ENCODE measurements around the gene CFAP46. TPM values are rescaled to one million over a fixed set of nuclear protein-coding genes. Genes with fewer than 3 reads are reported as not detected.

CFAP46 gene
- total and polyA plus RNA-seq, 10 donors, result 0.03 to 1.1 (median 0.12) TPM; not detected in 2

DNA sequence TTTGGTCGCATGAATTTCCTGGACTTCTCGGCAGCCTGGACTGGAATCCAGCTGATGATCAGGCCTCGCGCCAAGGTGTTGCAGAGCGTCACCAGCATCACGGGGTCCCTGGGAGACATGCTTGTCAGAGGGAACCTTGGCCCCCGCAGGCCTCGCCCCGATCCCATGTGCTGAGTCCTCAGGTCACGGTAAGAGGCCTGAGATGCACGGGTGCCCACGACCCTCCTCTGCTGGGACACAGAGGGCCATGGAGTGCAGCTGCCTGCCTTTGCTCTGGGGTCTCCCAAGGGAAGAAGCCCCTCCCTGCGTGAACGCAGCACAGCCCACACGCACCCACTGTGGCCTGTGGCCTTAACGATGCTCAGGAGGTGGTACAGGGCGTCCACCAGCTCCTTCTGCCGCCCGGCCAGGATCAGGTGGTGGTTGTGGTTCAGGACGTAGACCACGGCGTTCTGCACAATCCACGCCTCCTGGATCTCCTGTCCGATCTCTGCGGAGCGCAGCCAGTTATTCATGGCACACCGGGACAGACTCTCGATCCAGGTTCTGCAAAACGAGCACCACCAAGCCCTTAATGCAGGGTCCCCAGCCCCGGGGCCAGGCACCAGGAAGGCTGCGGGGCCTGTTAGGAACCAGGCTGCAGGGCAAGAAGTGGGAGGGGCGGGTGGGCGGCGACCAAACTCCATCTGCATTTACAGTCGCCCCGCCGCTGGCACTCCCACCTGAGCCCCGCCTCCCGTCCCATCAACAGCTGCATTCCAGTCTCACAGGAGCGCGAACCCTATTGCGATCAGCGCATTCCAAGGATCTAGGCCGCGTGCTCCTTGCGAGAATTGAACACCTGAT, 29.4 kb downstream of the CFAP46 start:
- H3K36me3 ChIP-seq, result no peaks in the 10 kb centered on the region
- TF ChIP-seq POLR2A (IDR thresholded peaks at IDR 0.05), result no peak
- 81 to 88% (median 84%) methylated on average over 33 to 46 of the region's 46 CpGs for WGBS, 5 donors
- H3K27ac ChIP-seq, result no peak overlapping the region
- H3K4me3 ChIP-seq, result no peak overlapping the region
- peak; percentile 63 for DNase-seq
- H3K9me3 ChIP-seq, result no peaks in the 10 kb centered on the region
- H3K4me1 ChIP-seq, result peaks cover 0 to 24% (median 8%) of the 10 kb centered on the region in 6 donors
- H3K27me3 ChIP-seq (replicated peaks in 1 of 7), result peaks cover 0 to 72% (median 3%) of the 10 kb centered on the region in 7 donors
- intact Hi-C loops (cut with DNase I; ENCODE audit: low total_unique reads), result no loop called here

DNA sequence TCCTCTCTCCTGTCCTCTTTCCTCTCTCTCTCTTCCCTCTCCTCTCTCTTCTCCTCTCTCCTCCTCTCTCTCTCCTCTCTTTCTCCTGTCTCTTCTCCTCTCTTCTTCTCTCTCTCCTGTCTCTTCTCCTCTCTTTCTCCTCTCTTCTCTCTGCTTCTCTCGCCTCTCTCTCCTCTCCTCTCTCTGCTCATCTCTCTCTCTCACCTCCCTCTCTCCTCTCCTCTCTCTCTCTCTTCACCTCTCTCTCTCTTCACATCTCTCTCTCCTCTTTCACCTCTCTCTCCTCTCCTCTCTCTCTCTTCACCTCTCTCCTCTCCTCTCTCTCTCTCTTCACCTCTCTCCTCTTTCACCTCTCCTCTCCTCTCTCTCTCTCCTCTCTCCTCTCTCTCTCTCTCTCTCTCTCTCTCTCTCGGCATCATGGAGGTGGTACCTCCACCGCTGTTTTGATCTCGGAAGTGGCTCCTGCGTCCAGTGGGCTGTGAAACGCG, 30.1 kb downstream of the CFAP46 start:
- WGBS, 5 donors, result 80 to 89% (median 87%) methylated on average over 7 of the region's 7 CpGs
- Histone ChIP-seq H3K4me3 (no peak overlapping the region), H3K36me3 (no peaks in the 10 kb centered on the region), H3K27me3 (replicated peaks in 1 of 7) (peaks cover 0 to 72% (median 3%) of the 10 kb centered on the region in 7 donors), H3K27ac (no peak overlapping the region), H3K9me3 (no peaks in the 10 kb centered on the region), H3K4me1 (peaks cover 0 to 24% (median 8%) of the 10 kb centered on the region in 6 donors)
- DNase-seq, result no peak
- intact Hi-C loops (cut with DNase I; ENCODE audit: low total_unique reads), result no loop called here
- TF ChIP-seq POLR2AphosphoS5 (IDR thresholded peaks at IDR 0.05) (no peak), POLR2A (IDR thresholded peaks at IDR 0.05) (no peak)
- TF ChIP-seq, protein P1, sequence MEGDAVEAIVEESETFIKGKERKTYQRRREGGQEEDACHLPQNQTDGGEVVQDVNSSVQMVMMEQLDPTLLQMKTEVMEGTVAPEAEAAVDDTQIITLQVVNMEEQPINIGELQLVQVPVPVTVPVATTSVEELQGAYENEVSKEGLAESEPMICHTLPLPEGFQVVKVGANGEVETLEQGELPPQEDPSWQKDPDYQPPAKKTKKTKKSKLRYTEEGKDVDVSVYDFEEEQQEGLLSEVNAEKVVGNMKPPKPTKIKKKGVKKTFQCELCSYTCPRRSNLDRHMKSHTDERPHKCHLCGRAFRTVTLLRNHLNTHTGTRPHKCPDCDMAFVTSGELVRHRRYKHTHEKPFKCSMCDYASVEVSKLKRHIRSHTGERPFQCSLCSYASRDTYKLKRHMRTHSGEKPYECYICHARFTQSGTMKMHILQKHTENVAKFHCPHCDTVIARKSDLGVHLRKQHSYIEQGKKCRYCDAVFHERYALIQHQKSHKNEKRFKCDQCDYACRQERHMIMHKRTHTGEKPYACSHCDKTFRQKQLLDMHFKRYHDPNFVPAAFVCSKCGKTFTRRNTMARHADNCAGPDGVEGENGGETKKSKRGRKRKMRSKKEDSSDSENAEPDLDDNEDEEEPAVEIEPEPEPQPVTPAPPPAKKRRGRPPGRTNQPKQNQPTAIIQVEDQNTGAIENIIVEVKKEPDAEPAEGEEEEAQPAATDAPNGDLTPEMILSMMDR (IDR thresholded peaks at IDR 0.05 in 8 of 11, conservative IDR thresholded peaks at IDR 0.05 in 3 of 11), result no peak

DNA sequence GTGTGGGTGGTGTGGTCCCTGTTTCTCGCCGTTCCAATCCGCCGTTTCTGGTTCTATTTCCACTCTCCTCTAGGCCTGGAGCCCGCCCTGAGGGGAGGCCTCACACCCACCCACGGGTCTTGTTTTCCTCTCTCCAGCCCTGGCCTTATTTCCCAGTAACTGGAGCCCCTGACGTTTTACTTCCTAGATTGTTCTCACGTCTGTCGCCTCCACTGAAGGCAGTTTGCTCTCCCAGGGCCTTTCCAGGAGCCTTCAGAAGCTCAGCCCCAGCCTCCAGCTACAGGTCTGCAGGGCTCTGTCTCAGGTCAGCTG, 30.6 kb downstream of the CFAP46 start:
- WGBS, 5 donors, result 57 to 71% (median 63%) methylated on average over 9 of the region's 9 CpGs
- DNase-seq, result peak; percentile 31
- intact Hi-C loops (cut with DNase I; ENCODE audit: low total_unique reads), result no loop called here
- Histone ChIP-seq H3K27me3 (replicated peaks in 1 of 7) (peaks cover 0 to 67% (median 3%) of the 10 kb centered on the region in 7 donors), H3K4me1 (peaks cover 0 to 24% (median 8%) of the 10 kb centered on the region in 6 donors), H3K4me3 (no peak overlapping the region), H3K9me3 (no peaks in the 10 kb centered on the region), H3K27ac (no peak overlapping the region), H3K36me3 (no peaks in the 10 kb centered on the region)
- no peak for TF ChIP-seq POLR2AphosphoS5 (IDR thresholded peaks at IDR 0.05)
- no peak for TF ChIP-seq POLR2A (IDR thresholded peaks at IDR 0.05)
- TF ChIP-seq, protein P1 (IDR thresholded peaks at IDR 0.05 in 8 of 11, conservative IDR thresholded peaks at IDR 0.05 in 3 of 11), result no peak

DNA sequence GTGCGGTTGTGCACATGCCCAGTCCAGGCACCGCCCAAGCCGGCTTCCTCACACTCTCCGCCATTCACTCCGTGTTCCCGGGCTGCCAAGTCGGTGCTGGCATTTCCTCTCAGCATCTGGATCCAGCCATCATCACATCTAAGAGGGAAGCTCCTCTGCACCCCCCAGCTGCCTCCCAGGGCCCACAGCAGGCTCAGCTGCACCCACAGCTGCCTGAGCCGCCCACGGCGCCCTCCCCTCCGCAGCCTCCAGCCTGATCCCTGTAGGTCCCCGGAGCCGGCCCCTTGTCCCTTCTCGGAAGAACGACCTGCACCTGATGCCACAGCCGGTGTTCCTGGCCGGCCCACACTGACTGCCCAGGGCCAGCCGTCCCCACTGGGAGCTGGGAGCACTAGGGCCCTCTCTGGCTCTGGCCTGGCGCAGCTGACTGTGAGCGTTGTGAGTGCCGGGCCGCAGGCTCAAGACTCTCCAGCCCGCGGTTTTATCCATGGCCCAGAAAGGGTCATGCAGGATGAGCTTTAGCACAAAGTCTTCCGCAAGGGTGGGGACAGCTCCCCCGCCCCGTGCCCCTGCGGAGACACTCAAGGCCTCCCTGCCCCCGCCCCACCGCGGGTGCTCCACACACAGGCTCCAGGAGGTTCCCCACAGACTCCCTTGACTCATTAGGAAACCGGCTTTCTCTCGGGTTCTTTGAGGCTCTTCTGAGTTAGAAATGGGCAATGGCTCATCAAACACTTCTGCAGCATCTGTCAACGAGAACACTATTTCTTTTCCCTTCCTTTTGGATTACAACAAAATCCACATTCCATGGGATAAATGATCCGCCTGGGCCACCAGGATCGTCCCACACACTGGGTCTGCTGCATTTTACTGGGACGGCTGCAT, 31.2 kb downstream of the CFAP46 start:
- peak; percentile 67 for DNase-seq
- intact Hi-C loops (cut with DNase I; ENCODE audit: low total_unique reads), result no loop called here

More for the DNA sequence above, 31.2 kb downstream of the CFAP46 start:
- no peak overlapping the region for H3K4me3 ChIP-seq
- no peaks in the 10 kb centered on the region for H3K36me3 ChIP-seq
- TF ChIP-seq POLR2AphosphoS5 (IDR thresholded peaks at IDR 0.05) (no peak), POLR2A (IDR thresholded peaks at IDR 0.05) (no peak)
- TF ChIP-seq, protein P1 (IDR thresholded peaks at IDR 0.05 in 8 of 11, conservative IDR thresholded peaks at IDR 0.05 in 3 of 11), result no peak
- H3K4me1 ChIP-seq, result peaks cover 0 to 24% (median 8%) of the 10 kb centered on the region in 6 donors
- H3K27me3 ChIP-seq (replicated peaks in 1 of 7), result peaks cover 0 to 63% (median 0%) of the 10 kb centered on the region in 7 donors
- WGBS, 5 donors, result 70 to 82% (median 74%) methylated on average over 31 to 37 of the region's 37 CpGs
- H3K27ac ChIP-seq, result no peak overlapping the region
- H3K9me3 ChIP-seq, result peaks cover 0 to under 1% (median 0%) of the 10 kb centered on the region in 8 donors

Measured in spleen (tissue), 11 donors.